ENCODE measurements around the gene ZSCAN12. TPM values are rescaled to one million over a fixed set of nuclear protein-coding genes. Genes with fewer than 3 reads are reported as not detected.
"Not testable (repeated sequence)": the region's sequence is repeated elsewhere in the genome, so short reads cannot be mapped to it uniquely, and the experiment has no call there.

Gene ZSCAN12
- total RNA-seq (10 to 100 TPM in 1 of 5 donors, 1 to 10 TPM in 4; 1.4 to 10.5 (median 7.1) TPM), polyA plus RNA-seq (1 to 10 TPM; 1.1 to 1.8 (median 1.7) TPM)
- long read RNA-seq, donor 1: 0 reads
- long read RNA-seq, donor 2: 0 reads
- long read RNA-seq, donor 3, partial matches to known transcripts: 0 of 1 reads
- long read RNA-seq, donor 3, other reads (novel, unspliced or antisense): 0 of 1 reads
- long read RNA-seq, donor 4: 0 reads
- long read RNA-seq, donor 5: 0 reads
- long read RNA-seq, donor 6, full-length matches to known transcripts: 1 of 1 reads
- long read RNA-seq, donor 6, partial matches to known transcripts: 0 of 1 reads
- long read RNA-seq, donor 6, other reads (novel, unspliced or antisense): 0 of 1 reads
- long read RNA-seq, donor 7: 0 reads
- long read RNA-seq, donor 8: 0 reads
- long read RNA-seq, donor 9: 0 reads
- long read RNA-seq, donor 10: 0 reads

DNA sequence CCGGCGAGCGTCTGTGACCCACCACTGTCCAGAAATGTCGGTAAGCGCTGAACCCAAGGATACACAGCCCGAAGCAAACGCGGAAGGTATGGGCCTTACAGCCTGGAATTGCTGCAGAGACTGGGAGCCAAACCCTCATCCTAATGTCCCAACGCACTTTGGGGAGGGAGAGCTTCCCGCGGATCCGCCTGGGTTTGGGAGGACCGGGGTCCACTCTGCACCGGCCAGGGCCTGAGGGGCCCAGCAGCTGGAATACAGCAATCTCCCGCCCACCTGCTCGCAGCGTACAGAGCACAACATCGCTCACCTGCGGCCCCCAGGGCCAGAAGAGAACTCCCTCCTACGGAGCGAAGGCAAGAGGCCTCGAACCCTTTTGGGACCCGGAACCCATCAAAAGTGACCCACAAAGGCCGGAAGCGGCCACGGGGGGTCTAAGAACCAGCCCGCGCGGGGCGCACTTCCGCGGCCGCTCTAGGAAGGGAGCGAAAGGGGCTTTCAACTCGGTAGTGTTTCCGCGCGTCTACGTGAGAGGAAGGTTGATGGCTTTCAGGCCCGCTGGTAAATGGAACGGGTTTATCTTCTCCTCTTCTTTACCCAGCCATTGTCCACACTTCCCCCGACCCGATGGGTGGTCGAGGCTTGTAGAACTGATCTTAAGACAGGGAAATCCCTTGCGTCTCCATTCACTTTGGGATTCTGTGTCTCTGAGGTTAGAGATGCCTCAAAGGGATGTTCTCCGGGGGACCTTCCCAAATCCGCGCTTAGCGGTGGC is at the start of gene ZSCAN12:
ZSCAN12 (minus strand) TSS at position 398 of the 772 bp plus-strand sequence. CDS start 1,342 bp downstream, outside the sequence.
- TF ChIP-seq, protein P1, sequence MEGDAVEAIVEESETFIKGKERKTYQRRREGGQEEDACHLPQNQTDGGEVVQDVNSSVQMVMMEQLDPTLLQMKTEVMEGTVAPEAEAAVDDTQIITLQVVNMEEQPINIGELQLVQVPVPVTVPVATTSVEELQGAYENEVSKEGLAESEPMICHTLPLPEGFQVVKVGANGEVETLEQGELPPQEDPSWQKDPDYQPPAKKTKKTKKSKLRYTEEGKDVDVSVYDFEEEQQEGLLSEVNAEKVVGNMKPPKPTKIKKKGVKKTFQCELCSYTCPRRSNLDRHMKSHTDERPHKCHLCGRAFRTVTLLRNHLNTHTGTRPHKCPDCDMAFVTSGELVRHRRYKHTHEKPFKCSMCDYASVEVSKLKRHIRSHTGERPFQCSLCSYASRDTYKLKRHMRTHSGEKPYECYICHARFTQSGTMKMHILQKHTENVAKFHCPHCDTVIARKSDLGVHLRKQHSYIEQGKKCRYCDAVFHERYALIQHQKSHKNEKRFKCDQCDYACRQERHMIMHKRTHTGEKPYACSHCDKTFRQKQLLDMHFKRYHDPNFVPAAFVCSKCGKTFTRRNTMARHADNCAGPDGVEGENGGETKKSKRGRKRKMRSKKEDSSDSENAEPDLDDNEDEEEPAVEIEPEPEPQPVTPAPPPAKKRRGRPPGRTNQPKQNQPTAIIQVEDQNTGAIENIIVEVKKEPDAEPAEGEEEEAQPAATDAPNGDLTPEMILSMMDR (IDR thresholded peaks at IDR 0.05): peak in 3 of 7 experiments; percentile 34 to 46 (median 35)
- peak; percentile 25 to 73 (median 71) for TF ChIP-seq POLR2AphosphoS5 (IDR thresholded peaks at IDR 0.05)
- no peak for TF ChIP-seq POLR2A (IDR thresholded peaks at IDR 0.05)
- peaks cover 0 to 3% (median 0%) of the 10 kb centered on the region in 3 donors for H3K27me3 ChIP-seq
- H3K9me3 ChIP-seq: no peaks in the 10 kb centered on the region
- WGBS, 5 donors: 0 to 3% (median 1%) methylated on average over 27 to 49 of the region's 49 CpGs
- H3K27ac ChIP-seq: peak within 1 kb of the TSS; percentile 1 to 72 (median 69)
- H3K4me1 ChIP-seq: peaks cover 5 to 44% (median 23%) of the 10 kb centered on the region in 4 donors
- peaks cover 0 to 34% (median 21%) of the 10 kb centered on the region in 4 donors for H3K36me3 ChIP-seq
- peak within 1 kb of the TSS; percentile 74 to 94 (median 82) for H3K4me3 ChIP-seq
- intact Hi-C loops (cut with DNase I; ENCODE audit: low total_unique reads): no loop called here
- peak; percentile 78 to 96 for DNase-seq

DNA sequence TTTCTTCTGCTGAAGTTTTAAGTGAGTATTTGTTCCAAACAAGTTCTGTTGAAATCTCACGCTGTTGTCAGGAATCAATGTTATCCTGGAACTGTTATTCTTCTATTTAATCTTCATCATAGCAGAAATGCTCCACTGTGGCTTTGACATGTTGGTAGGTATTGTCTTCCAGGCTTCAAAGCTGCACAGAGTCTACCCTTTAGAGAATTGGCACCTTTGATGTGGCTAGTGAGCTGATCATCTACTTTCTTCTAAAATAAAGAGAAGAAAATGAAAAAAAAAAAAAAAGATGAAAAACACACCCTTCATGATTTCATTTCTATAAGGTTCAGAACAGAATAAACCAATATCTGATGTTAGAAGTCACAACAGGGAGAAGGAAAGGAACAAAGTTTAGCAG is 49.5 kb upstream of the ZSCAN12 start:
- Histone ChIP-seq H3K9me3 (peaks cover 0 to 7% (median 0%) of the 10 kb centered on the region in 4 donors), H3K27ac (no peak overlapping the region), H3K27me3 (peaks cover 0 to 83% (median 18%) of the 10 kb centered on the region in 3 donors), H3K36me3 (no peaks in the 10 kb centered on the region), H3K4me3 (no peak overlapping the region), H3K4me1 (peaks cover 0 to 5% (median 2%) of the 10 kb centered on the region in 4 donors)
- DNase-seq: peak in 1 of 2 donors; percentile 7
- WGBS, 5 donors: 76 to 96% (median 91%) methylated on average over 1 of the region's 1 CpG
- no peak for TF ChIP-seq POLR2AphosphoS5 (IDR thresholded peaks at IDR 0.05)
- TF ChIP-seq EP300 (IDR thresholded peaks at IDR 0.05): no peak
- TF ChIP-seq, protein P1 (IDR thresholded peaks at IDR 0.05): no peak
- TF ChIP-seq POLR2A (IDR thresholded peaks at IDR 0.05): no peak
- intact Hi-C loops (cut with DNase I; ENCODE audit: low total_unique reads): no loop called here

DNA sequence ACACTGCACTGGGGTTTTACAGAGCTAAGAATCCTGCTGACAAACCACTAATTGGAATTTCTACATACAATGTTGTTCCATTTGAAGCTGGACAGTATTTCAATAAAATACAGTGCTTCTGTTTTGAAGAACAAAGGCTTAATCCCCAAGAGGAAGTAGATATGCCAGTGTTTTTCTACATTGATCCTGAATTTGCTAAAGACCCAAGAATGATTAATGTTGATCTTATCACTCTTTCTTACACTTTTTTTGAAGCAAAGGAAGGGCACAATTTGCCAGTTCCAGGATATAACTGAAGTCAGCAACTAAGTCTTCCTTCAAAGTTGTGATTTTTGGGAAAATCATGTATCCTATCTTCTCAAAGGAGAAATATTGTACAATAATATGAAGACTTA is 48.0 kb upstream of the ZSCAN12 start:
- DNase-seq; intact Hi-C loops (cut with DNase I; ENCODE audit: low total_unique reads); H3K27ac ChIP-seq; H3K36me3 ChIP-seq; H3K9me3 ChIP-seq: not testable (repeated sequence)
- H3K27me3 ChIP-seq: peaks cover 0 to 81% (median 18%) of the 10 kb centered on the region in 3 donors
- H3K4me3 ChIP-seq: peak overlapping the region in 1 of 4 donors; percentile 25
- H3K4me1 ChIP-seq: peaks cover 0 to 18% (median 9%) of the 10 kb centered on the region in 4 donors

DNA sequence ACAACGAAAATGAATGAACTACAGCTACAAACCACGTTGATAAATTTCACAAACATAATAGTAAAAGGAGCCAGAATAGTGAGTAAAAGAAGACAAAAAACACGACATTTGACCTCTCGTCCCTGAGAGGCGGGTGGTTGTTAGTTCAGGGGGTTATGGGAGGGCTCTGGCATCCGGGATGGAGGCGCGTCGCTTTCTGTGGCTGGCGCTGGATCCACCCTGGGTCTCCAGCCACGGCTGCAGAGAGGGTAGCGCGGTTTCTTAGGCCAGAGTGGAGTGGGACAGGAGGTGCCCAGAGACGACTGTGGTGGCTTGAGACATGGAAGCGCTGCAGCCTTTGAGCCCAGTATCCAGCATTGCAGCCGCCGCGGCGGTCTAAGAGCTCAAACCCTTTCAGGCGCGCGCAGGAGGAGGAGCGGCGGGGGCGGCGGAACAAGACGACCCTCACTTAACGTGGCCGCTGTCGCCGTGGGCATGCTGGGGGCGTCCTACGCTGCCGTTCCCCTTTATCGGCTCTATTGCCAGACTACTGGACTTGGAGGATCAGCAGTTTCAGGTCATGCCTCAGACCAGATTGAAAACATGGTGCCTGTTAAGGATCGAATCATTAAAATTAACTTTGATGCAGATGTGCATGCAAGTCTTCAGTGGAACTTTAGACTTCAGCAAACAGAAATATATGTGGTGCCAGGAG is 47.4 kb upstream of the ZSCAN12 start:
- peaks cover 0 to 21% (median 10%) of the 10 kb centered on the region in 4 donors for H3K4me1 ChIP-seq
- peaks cover 0 to 77% (median 18%) of the 10 kb centered on the region in 3 donors for H3K27me3 ChIP-seq
- TF ChIP-seq, protein P1 (IDR thresholded peaks at IDR 0.05): no peak
- TF ChIP-seq EP300 (IDR thresholded peaks at IDR 0.05): no peak
- TF ChIP-seq POLR2AphosphoS5 (IDR thresholded peaks at IDR 0.05): no peak
- no peak for TF ChIP-seq POLR2A (IDR thresholded peaks at IDR 0.05)
- intact Hi-C loops (cut with DNase I; ENCODE audit: low total_unique reads): no loop called here
- H3K36me3 ChIP-seq: no peaks in the 10 kb centered on the region
- no peak overlapping the region for H3K27ac ChIP-seq
- peak overlapping the region in 2 of 4 donors; percentile 8 to 25 for H3K4me3 ChIP-seq
- H3K9me3 ChIP-seq: peaks cover 0 to 9% (median 0%) of the 10 kb centered on the region in 4 donors
- WGBS, 5 donors: 2 to 7% (median 4%) methylated on average over 18 to 36 of the region's 36 CpGs
- DNase-seq: peak in 1 of 2 donors; percentile 36

DNA sequence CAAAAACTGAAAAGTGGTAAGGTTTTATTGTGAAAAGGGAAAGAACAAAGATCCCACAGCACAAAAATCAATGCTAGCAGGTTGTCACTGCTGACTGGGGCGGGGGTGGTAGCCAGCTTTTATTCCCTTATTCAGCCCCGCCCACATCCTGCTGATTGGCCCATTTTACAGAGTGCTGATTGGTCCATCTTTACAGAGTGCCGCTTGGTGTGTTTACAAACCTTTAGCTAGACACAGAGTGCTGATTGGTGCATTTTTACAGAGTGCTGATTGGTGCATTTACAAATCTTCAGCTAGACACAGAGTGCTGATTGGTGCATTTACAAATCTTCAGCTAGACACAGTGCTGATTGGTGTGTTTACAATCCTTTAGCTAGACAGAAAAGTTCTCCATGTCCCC is 45.2 kb upstream of the ZSCAN12 start:
- H3K36me3 ChIP-seq; H3K9me3 ChIP-seq; H3K27ac ChIP-seq; H3K4me3 ChIP-seq; intact Hi-C loops (cut with DNase I; ENCODE audit: low total_unique reads); DNase-seq: not testable (repeated sequence)
- Histone ChIP-seq H3K27me3 (peaks cover 0 to 61% (median 18%) of the 10 kb centered on the region in 3 donors), H3K4me1 (peaks cover 0 to 21% (median 10%) of the 10 kb centered on the region in 4 donors)
- WGBS, 5 donors: 72 to 94% (median 83%) methylated on average over 3 of the region's 3 CpGs

Data from stomach (tissue), 19 donors.